ENCODE data around the gene FAM50A.
"Not testable (repeated sequence)": the region's sequence is repeated elsewhere in the genome, so short reads cannot be mapped to it uniquely, and the experiment has no call there.

Gene FAM50A

GRCh38 chrX:154443992-154444754 lies at the start of gene FAM50A:
Gene FAM50A (plus strand): TSS chrX:154444141. CDS start chrX:154444236, 95 bp downstream.
- Histone ChIP-seq H3K36me3 (ENCODE audit: control insufficient read depth, insufficient read depth, low read length) (peaks cover 19% of the 10 kb centered on the region), H3K4me1 (ENCODE audit: control insufficient read depth, insufficient read depth, low read length) (peaks cover 9% of the 10 kb centered on the region), H3K9ac (ENCODE audit: low read length) (peak within 1 kb of the TSS; percentile 35), H3K27ac (ENCODE audit: low read depth, low read length) (peak within 1 kb of the TSS; percentile 59), H3K4me3 (ENCODE audit: low read length) (peak within 1 kb of the TSS; percentile 65), H3K27me3 (ENCODE audit: control insufficient read depth, insufficient read depth, low read length) (no peaks in the 10 kb centered on the region)

GRCh38 chrX:154396363-154396762 lies 47.6 kb upstream of the FAM50A start:
- not testable (repeated sequence) for H3K27ac ChIP-seq (ENCODE audit: low read depth, low read length); H3K27me3 ChIP-seq (ENCODE audit: control insufficient read depth, insufficient read depth, low read length); H3K4me3 ChIP-seq (ENCODE audit: low read length); H3K9ac ChIP-seq (ENCODE audit: low read length); H3K4me1 ChIP-seq (ENCODE audit: control insufficient read depth, insufficient read depth, low read length)
- H3K36me3 ChIP-seq (ENCODE audit: control insufficient read depth, insufficient read depth, low read length), result peaks cover 12% of the 10 kb centered on the region

- Histone ChIP-seq H3K9ac (ENCODE audit: low read length) (peak overlapping the region; percentile 40), H3K36me3 (ENCODE audit: control insufficient read depth, insufficient read depth, low read length) (peaks cover 12% of the 10 kb centered on the region), H3K4me3 (ENCODE audit: low read length) (peak overlapping the region; percentile 53), H3K27ac (ENCODE audit: low read depth, low read length) (peak overlapping the region; percentile 96), H3K4me1 (ENCODE audit: control insufficient read depth, insufficient read depth, low read length) (peaks cover 4% of the 10 kb centered on the region), H3K27me3 (ENCODE audit: control insufficient read depth, insufficient read depth, low read length) (no peaks in the 10 kb centered on the region)
Observed at GRCh38 chrX:154396973-154397887, 46.7 kb upstream of the FAM50A start.

- Histone ChIP-seq H3K4me3 (ENCODE audit: low read length) (peak within 1 kb of the TSS; percentile 77), H3K27me3 (ENCODE audit: control insufficient read depth, insufficient read depth, low read length) (no peaks in the 10 kb centered on the region), H3K36me3 (ENCODE audit: control insufficient read depth, insufficient read depth, low read length) (peaks cover 12% of the 10 kb centered on the region), H3K27ac (ENCODE audit: low read depth, low read length) (peak within 1 kb of the TSS; percentile 96), H3K4me1 (ENCODE audit: control insufficient read depth, insufficient read depth, low read length) (peaks cover 4% of the 10 kb centered on the region), H3K9ac (ENCODE audit: low read length) (peak within 1 kb of the TSS; percentile 87)
Observed at GRCh38 chrX:154397888-154398667, 45.9 kb upstream of the FAM50A start, which contains the start of gene RPL10. Gene RPL10 (plus strand): TSS chrX:154398377. CDS start chrX:154398520, 143 bp downstream.

- Histone ChIP-seq H3K27me3 (ENCODE audit: control insufficient read depth, insufficient read depth, low read length) (no peaks in the 10 kb centered on the region), H3K4me3 (ENCODE audit: low read length) (peak overlapping the region; percentile 77), H3K36me3 (ENCODE audit: control insufficient read depth, insufficient read depth, low read length) (peaks cover 12% of the 10 kb centered on the region), H3K9ac (ENCODE audit: low read length) (peak overlapping the region; percentile 87), H3K27ac (ENCODE audit: low read depth, low read length) (peak overlapping the region; percentile 96), H3K4me1 (ENCODE audit: control insufficient read depth, insufficient read depth, low read length) (peaks cover 4% of the 10 kb centered on the region)
Observed at GRCh38 chrX:154398668-154399526, 45.0 kb upstream of the FAM50A start.

- peak overlapping the region; percentile 77 for H3K4me3 ChIP-seq (ENCODE audit: low read length)
Observed at GRCh38 chrX:154399527-154400368, 44.2 kb upstream of the FAM50A start.

GRCh38 chrX:154400369-154400817 lies 43.5 kb upstream of the FAM50A start:
- H3K4me3 ChIP-seq (ENCODE audit: low read length); H3K27ac ChIP-seq (ENCODE audit: low read depth, low read length); H3K9ac ChIP-seq (ENCODE audit: low read length); H3K27me3 ChIP-seq (ENCODE audit: control insufficient read depth, insufficient read depth, low read length); H3K4me1 ChIP-seq (ENCODE audit: control insufficient read depth, insufficient read depth, low read length): not testable (repeated sequence)
- H3K36me3 ChIP-seq (ENCODE audit: control insufficient read depth, insufficient read depth, low read length), result peaks cover 12% of the 10 kb centered on the region

More at GRCh38 chrX:154399527-154400368, 44.2 kb upstream of the FAM50A start:
- Histone ChIP-seq H3K9ac (ENCODE audit: low read length) (peak overlapping the region; percentile 5), H3K4me1 (ENCODE audit: control insufficient read depth, insufficient read depth, low read length) (peaks cover 4% of the 10 kb centered on the region), H3K36me3 (ENCODE audit: control insufficient read depth, insufficient read depth, low read length) (peaks cover 12% of the 10 kb centered on the region), H3K27me3 (ENCODE audit: control insufficient read depth, insufficient read depth, low read length) (no peaks in the 10 kb centered on the region), H3K27ac (ENCODE audit: low read depth, low read length) (peak overlapping the region; percentile 33)

- no peak overlapping the region for H3K27ac ChIP-seq (ENCODE audit: low read depth, low read length)
- H3K4me3 ChIP-seq (ENCODE audit: low read length), result no peak overlapping the region
- no peak overlapping the region for H3K9ac ChIP-seq (ENCODE audit: low read length)
- H3K27me3 ChIP-seq (ENCODE audit: control insufficient read depth, insufficient read depth, low read length), result no peaks in the 10 kb centered on the region
- peaks cover 12% of the 10 kb centered on the region for H3K36me3 ChIP-seq (ENCODE audit: control insufficient read depth, insufficient read depth, low read length)
- H3K4me1 ChIP-seq (ENCODE audit: control insufficient read depth, insufficient read depth, low read length), result peaks cover 4% of the 10 kb centered on the region
Observed at GRCh38 chrX:154401045-154401799, 42.7 kb upstream of the FAM50A start.

GRCh38 chrX:154401918-154402621 lies 41.9 kb upstream of the FAM50A start:
- H3K4me3 ChIP-seq (ENCODE audit: low read length), result no peak overlapping the region
- H3K27ac ChIP-seq (ENCODE audit: low read depth, low read length), result no peak overlapping the region
- H3K27me3 ChIP-seq (ENCODE audit: control insufficient read depth, insufficient read depth, low read length), result no peaks in the 10 kb centered on the region
- no peak overlapping the region for H3K9ac ChIP-seq (ENCODE audit: low read length)
- H3K4me1 ChIP-seq (ENCODE audit: control insufficient read depth, insufficient read depth, low read length), result peaks cover 4% of the 10 kb centered on the region
- peaks cover 12% of the 10 kb centered on the region for H3K36me3 ChIP-seq (ENCODE audit: control insufficient read depth, insufficient read depth, low read length)

- no peak overlapping the region for H3K9ac ChIP-seq (ENCODE audit: low read length)
- peaks cover 4% of the 10 kb centered on the region for H3K4me1 ChIP-seq (ENCODE audit: control insufficient read depth, insufficient read depth, low read length)
- no peak overlapping the region for H3K27ac ChIP-seq (ENCODE audit: low read depth, low read length)
- H3K27me3 ChIP-seq (ENCODE audit: control insufficient read depth, insufficient read depth, low read length), result no peaks in the 10 kb centered on the region
- no peak overlapping the region for H3K4me3 ChIP-seq (ENCODE audit: low read length)
- peaks cover 12% of the 10 kb centered on the region for H3K36me3 ChIP-seq (ENCODE audit: control insufficient read depth, insufficient read depth, low read length)
Observed at GRCh38 chrX:154402622-154403127, 41.3 kb upstream of the FAM50A start.
